Adipose tissue (tissue), 3 donors: ENCODE measurements around the gene GALNT9. TPM values are rescaled to one million over a fixed set of nuclear protein-coding genes. Genes with fewer than 3 reads are reported as not detected.
"Not testable (repeated sequence)": the region's sequence is repeated elsewhere in the genome, so short reads cannot be mapped to it uniquely, and the experiment has no call there.

Experiments
- H3K27ac ChIP-seq: one replicate; pipeline ENCODE4 v1.5.1; 2013; ENCODE audit warnings: low read depth, low read length
- WGBS, 3 donors: extraction: QIAGEN DNeasy Blood & Tissue Kit; methylation state at CpG; one replicate each; pipeline ENCODE4 v1.1.7; 2013; 5-methylcytosine and 5-hydroxymethylcytosine counted together
- polyA plus RNA-seq, 3 donors: library from polyadenylated mRNA; stranded (reverse); fragments of 200-250 nt; gene quantifications; one replicate each; pipeline ENCODE4 v1.2.3, GENCODE V29; 2013
- donor health status: healthy with polysubstance abuse.
- donor health status: Bipolar disorder and iron deficiency.
- donor health status: healthy.

Gene GALNT9
- polyA plus RNA-seq, 3 donors = 0.03 to 1.1 (median 1.0) TPM

GRCh38 chr12:132278401-132279183 lies 50.8 kb downstream of the GALNT9 start:
- no peak overlapping the region for H3K27ac ChIP-seq
- 59 to 71% (median 68%) methylated on average over 38 of the region's 38 CpGs for WGBS, 3 donors

- WGBS, 3 donors = 33 to 38% (median 35%) methylated on average over 12 of the region's 12 CpGs
- no peak overlapping the region for H3K27ac ChIP-seq
Measured at GRCh38 chr12:132277949-132278348, 51.4 kb downstream of the GALNT9 start.

GRCh38 chr12:132277374-132277941 lies 51.9 kb downstream of the GALNT9 start:
- 44 to 47% (median 46%) methylated on average over 27 to 31 of the region's 31 CpGs for WGBS, 3 donors
- H3K27ac ChIP-seq = no peak overlapping the region

- 42 to 52% (median 46%) methylated on average over 12 of the region's 12 CpGs for WGBS, 3 donors
Measured at GRCh38 chr12:132276827-132277373, 52.5 kb downstream of the GALNT9 start.

GRCh38 chr12:132276066-132276826 lies 53.1 kb downstream of the GALNT9 start:
- WGBS, 3 donors = 74 to 85% (median 85%) methylated on average over 20 of the region's 20 CpGs
- H3K27ac ChIP-seq = no peak overlapping the region

More at GRCh38 chr12:132276827-132277373, 52.5 kb downstream of the GALNT9 start:
- no peak overlapping the region for H3K27ac ChIP-seq

GRCh38 chr12:132275631-132276030 lies 53.8 kb downstream of the GALNT9 start:
- 88 to 91% (median 91%) methylated on average over 17 to 18 of the region's 18 CpGs for WGBS, 3 donors
- H3K27ac ChIP-seq = no peak overlapping the region

GRCh38 chr12:132275110-132275531 lies 54.3 kb downstream of the GALNT9 start:
- H3K27ac ChIP-seq = no peak overlapping the region
- WGBS, 3 donors = 46 to 59% (median 54%) methylated on average over 13 of the region's 13 CpGs

- no peak overlapping the region for H3K27ac ChIP-seq
- WGBS, 3 donors = 77 to 85% (median 79%) methylated on average over 11 of the region's 11 CpGs
Measured at GRCh38 chr12:132273992-132274334, 55.4 kb downstream of the GALNT9 start.

- no peak overlapping the region for H3K27ac ChIP-seq
- WGBS, 3 donors = 78 to 85% (median 85%) methylated on average over 17 of the region's 17 CpGs
Measured at GRCh38 chr12:132272711-132273110, 56.7 kb downstream of the GALNT9 start.

- H3K27ac ChIP-seq = no peak overlapping the region
- WGBS, 3 donors = 68 to 83% (median 72%) methylated on average over 22 to 23 of the region's 23 CpGs
Measured at GRCh38 chr12:132271755-132272092, 57.7 kb downstream of the GALNT9 start.

- no peak overlapping the region for H3K27ac ChIP-seq
- WGBS, 3 donors = 68 to 79% (median 73%) methylated on average over 37 to 41 of the region's 41 CpGs
Measured at GRCh38 chr12:132270969-132271754, 58.2 kb downstream of the GALNT9 start.

GRCh38 chr12:132270516-132270915 lies 58.9 kb downstream of the GALNT9 start:
- WGBS, 3 donors = 59 to 72% (median 66%) methylated on average over 12 of the region's 12 CpGs
- H3K27ac ChIP-seq = no peak overlapping the region

GRCh38 chr12:132269271-132269968 lies 60.0 kb downstream of the GALNT9 start:
- H3K27ac ChIP-seq = no peak overlapping the region
- WGBS, 3 donors = 80 to 85% (median 84%) methylated on average over 42 to 44 of the region's 44 CpGs

GRCh38 chr12:132268674-132269073 lies 60.7 kb downstream of the GALNT9 start:
- WGBS, 3 donors = 55 to 66% (median 62%) methylated on average over 26 of the region's 26 CpGs

GRCh38 chr12:132267873-132268272 lies 61.5 kb downstream of the GALNT9 start:
- H3K27ac ChIP-seq = no peak overlapping the region
- WGBS, 3 donors = 92 to 96% (median 94%) methylated on average over 10 of the region's 10 CpGs

More at GRCh38 chr12:132268674-132269073, 60.7 kb downstream of the GALNT9 start:
- H3K27ac ChIP-seq = no peak overlapping the region

- 81 to 90% (median 88%) methylated on average over 18 of the region's 18 CpGs for WGBS, 3 donors
Measured at GRCh38 chr12:132266802-132267201, 62.6 kb downstream of the GALNT9 start.

GRCh38 chr12:132266370-132266769 lies 63.0 kb downstream of the GALNT9 start:
- H3K27ac ChIP-seq = no peak overlapping the region
- WGBS, 3 donors = 87 to 91% (median 89%) methylated on average over 9 of the region's 9 CpGs

More at GRCh38 chr12:132266802-132267201, 62.6 kb downstream of the GALNT9 start:
- no peak overlapping the region for H3K27ac ChIP-seq

- WGBS, 3 donors = 93 to 96% (median 93%) methylated on average over 27 of the region's 27 CpGs
- H3K27ac ChIP-seq = not testable (repeated sequence)
Measured at GRCh38 chr12:132265822-132266221, 63.6 kb downstream of the GALNT9 start.
